RWPE2 (cell line): ENCODE data around the gene PLCB4.

Source experiments
- ATAC-seq: fragments of 200-7000 bp; cut with Tn5 transposase; 3 replicates; pipeline ENCODE4 v1.9.1; 2021; ENCODE audit warnings: low read depth
- DNase-seq: peaks from one replicate; pipeline ENCODE4 v3.0.0-alpha.2; 2020; ENCODE audit warnings: low spot score
- H3K27ac ChIP-seq: fragments of 450-650 bp; 2 replicates; pipeline ENCODE4 v1.5.1; 2017; ENCODE audit warnings: mild to moderate bottlenecking; ENCODE audit not compliant: poor library complexity, severe bottlenecking
- H3K27me3 ChIP-seq: fragments of 250-450 bp; sonication (Bioruptor Pico); 2 replicates; pipeline ENCODE4 v1.5.1; 2021; ENCODE audit warnings: mild to moderate bottlenecking, moderate library complexity; ENCODE audit not compliant: insufficient read depth, poor library complexity, severe bottlenecking
- H3K36me3 ChIP-seq: fragments of 250-450 bp; sonication (Bioruptor Pico); 2 replicates; pipeline ENCODE4 v1.5.1; 2020; ENCODE audit warnings: low read depth, mild to moderate bottlenecking, moderate library complexity
- H3K4me1 ChIP-seq: fragments of 250-450 bp; sonication (Bioruptor Pico); 2 replicates; pipeline ENCODE4 v1.5.1; 2021; ENCODE audit warnings: mild to moderate bottlenecking, moderate library complexity; ENCODE audit not compliant: insufficient read depth, poor library complexity, severe bottlenecking
- H3K4me3 ChIP-seq: fragments of 250-450 bp; sonication (Bioruptor Pico); 2 replicates; pipeline ENCODE4 v1.5.1; 2021; ENCODE audit warnings: mild to moderate bottlenecking, moderate library complexity; ENCODE audit not compliant: severe bottlenecking
- H3K9me3 ChIP-seq: fragments of 250-450 bp; sonication (Bioruptor Pico); 2 replicates; pipeline ENCODE4 v1.5.1; 2021; ENCODE audit warnings: mild to moderate bottlenecking, moderate library complexity; ENCODE audit not compliant: severe bottlenecking
- TF ChIP-seq, protein P1 (sequence below): fragments of 450-650 bp; IDR thresholded peaks from one replicate; pipeline ENCODE4 v1.5.1; 2017; ENCODE audit warnings: mild to moderate bottlenecking, moderate library complexity; ENCODE audit not compliant: poor library complexity, severe bottlenecking

PLCB4 gene

DNA sequence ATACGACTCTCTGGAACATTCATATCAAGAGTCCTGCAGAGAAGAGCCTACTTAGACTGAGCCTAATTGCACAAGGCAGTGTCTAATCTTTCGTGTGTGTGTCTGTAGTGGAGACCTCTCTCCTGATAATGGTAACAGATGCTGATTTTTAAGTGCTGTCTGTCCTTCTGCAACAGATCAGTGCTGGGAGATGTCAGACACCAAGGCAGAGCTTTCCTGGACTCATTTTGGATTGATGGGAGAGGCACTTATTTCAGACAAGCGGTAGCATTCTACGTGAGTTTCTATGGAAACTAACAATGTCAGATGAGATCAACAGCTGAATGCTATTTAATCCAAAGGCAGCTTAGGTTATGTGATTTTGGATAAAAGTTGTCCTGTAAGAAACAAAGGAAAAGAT, 167.6 kb downstream of the PLCB4 start:
- Histone ChIP-seq H3K27ac (peak overlapping the region; percentile 85), H3K9me3 (no peaks in the 10 kb centered on the region), H3K4me3 (no peak overlapping the region), H3K4me1 (peaks cover 35% of the 10 kb centered on the region), H3K36me3 (peaks cover 10% of the 10 kb centered on the region), H3K27me3 (no peaks in the 10 kb centered on the region)
- DNase-seq (no peak), ATAC-seq (no peak)
- TF ChIP-seq, protein P1, sequence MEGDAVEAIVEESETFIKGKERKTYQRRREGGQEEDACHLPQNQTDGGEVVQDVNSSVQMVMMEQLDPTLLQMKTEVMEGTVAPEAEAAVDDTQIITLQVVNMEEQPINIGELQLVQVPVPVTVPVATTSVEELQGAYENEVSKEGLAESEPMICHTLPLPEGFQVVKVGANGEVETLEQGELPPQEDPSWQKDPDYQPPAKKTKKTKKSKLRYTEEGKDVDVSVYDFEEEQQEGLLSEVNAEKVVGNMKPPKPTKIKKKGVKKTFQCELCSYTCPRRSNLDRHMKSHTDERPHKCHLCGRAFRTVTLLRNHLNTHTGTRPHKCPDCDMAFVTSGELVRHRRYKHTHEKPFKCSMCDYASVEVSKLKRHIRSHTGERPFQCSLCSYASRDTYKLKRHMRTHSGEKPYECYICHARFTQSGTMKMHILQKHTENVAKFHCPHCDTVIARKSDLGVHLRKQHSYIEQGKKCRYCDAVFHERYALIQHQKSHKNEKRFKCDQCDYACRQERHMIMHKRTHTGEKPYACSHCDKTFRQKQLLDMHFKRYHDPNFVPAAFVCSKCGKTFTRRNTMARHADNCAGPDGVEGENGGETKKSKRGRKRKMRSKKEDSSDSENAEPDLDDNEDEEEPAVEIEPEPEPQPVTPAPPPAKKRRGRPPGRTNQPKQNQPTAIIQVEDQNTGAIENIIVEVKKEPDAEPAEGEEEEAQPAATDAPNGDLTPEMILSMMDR: no peak

DNA sequence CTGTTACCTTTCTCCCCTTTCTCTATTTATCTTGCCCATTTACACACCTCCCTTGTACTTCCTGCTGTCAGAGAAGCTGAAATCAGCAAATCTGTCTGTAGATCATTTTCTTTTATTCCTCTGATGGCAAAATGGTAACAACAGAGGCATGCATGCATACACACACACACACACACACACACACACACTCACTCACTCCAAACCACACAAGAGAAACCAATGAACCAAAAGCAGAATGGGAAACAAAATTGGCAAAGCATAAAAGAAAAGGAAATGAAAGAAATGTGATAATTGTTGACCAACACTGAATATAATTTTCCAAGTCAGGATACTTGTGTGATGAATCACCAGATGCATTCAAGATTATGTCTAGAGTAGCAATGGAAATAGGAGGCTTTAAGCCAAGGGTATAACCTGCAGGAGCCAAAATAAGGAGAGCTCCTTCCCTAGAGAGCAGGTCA, 172.4 kb downstream of the PLCB4 start:
- Histone ChIP-seq H3K27ac (peak overlapping the region; percentile 74), H3K4me3 (no peak overlapping the region), H3K27me3 (no peaks in the 10 kb centered on the region), H3K36me3 (peaks cover 7% of the 10 kb centered on the region), H3K9me3 (no peaks in the 10 kb centered on the region), H3K4me1 (peaks cover 21% of the 10 kb centered on the region)
- DNase-seq (no peak), ATAC-seq (peak; percentile 88)
- TF ChIP-seq, protein P1: no peak

DNA sequence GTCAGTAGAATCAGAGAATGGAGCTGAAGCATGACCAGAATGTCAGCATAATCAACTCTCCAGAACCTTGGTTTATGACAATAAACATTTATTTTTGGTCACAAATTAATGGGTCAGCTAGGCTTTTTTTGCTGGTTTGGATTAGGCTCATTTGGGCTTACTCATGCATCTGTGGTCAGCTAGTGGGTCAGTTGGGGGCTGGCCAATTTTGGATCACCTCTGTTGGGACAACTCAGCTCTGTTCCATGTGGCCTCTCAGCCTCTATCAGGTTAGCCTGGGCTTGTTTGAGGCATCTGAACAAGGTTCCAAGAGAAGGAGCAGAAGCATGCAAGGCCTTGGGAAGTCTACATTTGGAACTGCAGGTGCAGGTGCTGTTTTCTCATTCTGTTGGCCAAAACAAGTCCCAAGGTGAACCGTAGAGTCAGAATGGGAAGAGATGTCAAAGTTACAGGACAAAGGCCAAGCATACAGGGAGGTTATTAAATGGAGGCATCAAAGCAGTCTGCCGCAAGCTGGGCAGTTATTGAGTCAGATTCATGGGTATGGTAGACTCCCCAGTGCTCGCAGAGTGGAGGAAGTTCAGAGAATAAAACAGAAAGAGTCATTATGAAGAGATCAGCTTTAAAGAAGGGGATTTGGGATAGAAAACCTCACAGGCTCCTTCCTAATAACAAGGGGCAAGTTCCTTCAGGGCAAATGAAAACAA, 173.0 kb downstream of the PLCB4 start:
- no peaks in the 10 kb centered on the region for H3K27me3 ChIP-seq
- no peak for DNase-seq
- ATAC-seq: peak; percentile 6; the same call in 2 of the 3 replicates

DNA sequence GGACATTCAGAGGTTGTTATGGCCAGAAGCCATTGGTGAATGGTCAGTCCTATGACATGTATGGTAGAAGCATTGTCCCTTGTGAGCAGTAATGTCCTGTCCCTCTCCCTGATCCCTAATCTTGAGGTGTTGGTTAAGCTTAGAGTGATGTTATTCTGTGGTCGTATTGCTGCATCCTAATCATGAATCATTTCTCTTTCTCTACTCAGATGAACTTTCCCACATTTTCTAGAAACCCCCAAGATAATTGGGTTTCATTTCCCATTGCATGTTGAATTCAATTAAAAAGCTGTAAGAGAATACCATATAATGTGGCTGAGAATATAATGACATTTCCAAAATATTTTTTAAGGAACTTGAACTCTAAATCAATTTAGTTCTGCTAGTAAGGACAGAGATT, 175.1 kb downstream of the PLCB4 start:
- Histone ChIP-seq H3K36me3 (no peaks in the 10 kb centered on the region), H3K27ac (no peak overlapping the region), H3K4me3 (no peak overlapping the region), H3K27me3 (no peaks in the 10 kb centered on the region), H3K4me1 (peaks cover 21% of the 10 kb centered on the region), H3K9me3 (no peaks in the 10 kb centered on the region)
- TF ChIP-seq, protein P1: no peak
- DNase-seq: no peak
- no peak for ATAC-seq

More for the DNA sequence above, 173.0 kb downstream of the PLCB4 start:
- Histone ChIP-seq H3K4me3 (no peak overlapping the region), H3K27ac (peak overlapping the region; percentile 74), H3K36me3 (peaks cover 3% of the 10 kb centered on the region; the same call in 1 of the 2 replicates), H3K9me3 (no peaks in the 10 kb centered on the region), H3K4me1 (peaks cover 21% of the 10 kb centered on the region)
- TF ChIP-seq, protein P1: no peak

DNA sequence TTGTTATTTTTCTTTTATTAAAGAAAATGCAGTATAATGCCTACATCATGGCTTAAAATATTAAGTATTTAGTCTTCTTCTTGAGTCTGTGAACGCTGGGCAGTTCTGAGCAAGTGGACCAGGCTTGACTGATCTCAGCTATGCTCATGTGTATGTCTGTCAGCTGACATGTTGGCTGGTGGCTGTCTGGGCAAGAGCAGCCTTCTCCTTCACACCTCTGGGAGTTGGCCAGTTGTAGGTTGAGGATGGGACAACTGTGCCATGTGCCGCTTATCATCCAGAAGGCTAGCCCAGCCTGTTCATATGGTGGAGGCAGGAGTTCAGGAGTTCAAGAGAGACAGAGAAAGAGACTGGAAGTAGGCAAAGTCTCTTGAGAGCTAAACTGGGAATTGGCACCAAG, 175.9 kb downstream of the PLCB4 start:
- H3K27ac ChIP-seq: no peak overlapping the region
- ATAC-seq (no peak), DNase-seq (no peak)
- H3K27me3 ChIP-seq: no peaks in the 10 kb centered on the region
- H3K4me1 ChIP-seq: peaks cover 21% of the 10 kb centered on the region
- no peak overlapping the region for H3K4me3 ChIP-seq
- H3K36me3 ChIP-seq: no peaks in the 10 kb centered on the region
- no peaks in the 10 kb centered on the region for H3K9me3 ChIP-seq
- TF ChIP-seq, protein P1: no peak
